GM12878 (cell line): Measurements from ENCODE around the gene ADGB. TPM values are rescaled to one million over a fixed set of nuclear protein-coding genes. Genes with fewer than 3 reads are reported as not detected.

ENCODE experiments used
- ATAC-seq: fragments of 200-7000 bp; cut with Tn5 transposase; 3 replicates; pipeline ENCODE4 v1.9.1; 2020; ENCODE audit warnings: mild to moderate bottlenecking, moderate library complexity
- BruUV-seq: library from RNA; stranded (reverse); fragments of 400-500 nt; replicated peaks from 2 replicates; lab custom pipeline; 2021; lab: Mats Ljungman, UMichigan
- CTCF ChIA-PET: fragments of 300-600 bp; sonication (Branson Sonifier 250); formaldehyde crosslinking; extraction: SDS; loops from one replicate; lab custom pipeline; 2021; ENCODE audit warnings: inconsistent platforms; lab: Yijun Ruan, JAX
- POLR2A ChIA-PET: fragments of 350-600 bp; formaldehyde crosslinking; extraction: SDS; loops from one replicate; lab custom pipeline; 2021; ENCODE audit warnings: inconsistent platforms; lab: Charles Lee
- RAD21 ChIA-PET: fragments of 300-600 bp; sonication (Branson Sonifier 250); formaldehyde crosslinking; loops from one replicate; lab custom pipeline; 2023; ENCODE audit warnings: antibody characterized with exemption; ENCODE audit not compliant: unreplicated experiment; lab: Charles Lee
- SMC1A ChIA-PET: fragments of 300-600 bp; sonication (Branson Sonifier 250); formaldehyde crosslinking; loops from one replicate; lab custom pipeline; 2023; ENCODE audit not compliant: unreplicated experiment, uncharacterized antibody; lab: Charles Lee
- DNase-seq: peaks from one replicate; pipeline ENCODE4 v3.0.0-alpha.2; 2011; ENCODE audit warnings: low read depth, low spot score
- FAIRE-seq: peaks from 3 replicates; lab custom pipeline; 2011; peaks lifted over from hg19 to GRCh38; lab: Jason Lieb, UNC
- H2AFZ ChIP-seq: 2 replicates; pipeline ENCODE4 v1.6.0; 2011; ENCODE audit warnings: low read depth, low read length, control low read depth; ENCODE audit not compliant: control insufficient read depth
- H3K27ac ChIP-seq: 2 replicates; pipeline ENCODE4 v1.5.1; 2011; ENCODE audit warnings: control low read depth; ENCODE audit not compliant: control insufficient read depth, insufficient read depth
- H3K27me3 ChIP-seq, 2 experiments: replicated peaks in 1 of 2; 2 replicates each; pipeline versions ENCODE4 v1.6.0 to v1.6.1; 2011; ENCODE audit warnings: low read length in 1 of 2; ENCODE audit not compliant: control insufficient read depth in 2 of 2, insufficient read depth in 2 of 2
- H3K36me3 ChIP-seq, 2 experiments: 2 replicates each; pipeline ENCODE4 v1.5.1; 2011; ENCODE audit warnings: low read length in 1 of 2; ENCODE audit not compliant: control insufficient read depth in 2 of 2, insufficient read depth in 2 of 2
- H3K4me1 ChIP-seq: 2 replicates; pipeline ENCODE4 v1.6.1; 2011; ENCODE audit warnings: mild to moderate bottlenecking, low read length, moderate library complexity, mixed read lengths; ENCODE audit not compliant: control insufficient read depth, insufficient read depth
- H3K4me2 ChIP-seq: 2 replicates; pipeline ENCODE4 v1.6.0; 2011; ENCODE audit warnings: control low read depth; ENCODE audit not compliant: control insufficient read depth, insufficient read depth
- H3K4me3 ChIP-seq: fragments of 200-600 bp; sonication (generic); 2 replicates; pipeline ENCODE4 v1.5.1; 2016
- H3K79me2 ChIP-seq: 2 replicates; pipeline ENCODE4 v1.6.0; 2011; ENCODE audit warnings: low read length; ENCODE audit not compliant: control insufficient read depth, insufficient read depth
- H3K9ac ChIP-seq: 2 replicates; pipeline ENCODE4 v1.8.0; 2011; ENCODE audit warnings: low read length, control low read depth, mixed read lengths; ENCODE audit not compliant: control insufficient read depth, insufficient read depth
- H3K9me3 ChIP-seq: replicated peaks from 3 replicates; pipeline ENCODE4 v1.5.1; 2011; ENCODE audit warnings: mild to moderate bottlenecking, low read length; ENCODE audit not compliant: control insufficient read depth, insufficient read depth
- H4K20me1 ChIP-seq: 2 replicates; pipeline ENCODE4 v1.6.0; 2011; ENCODE audit not compliant: control insufficient read depth, insufficient read depth
- ATF2 ChIP-seq: IDR thresholded peaks from 2 replicates; pipeline ENCODE4 v1.6.1; 2012; ENCODE audit warnings: low read length, inconsistent platforms
- CBX3 ChIP-seq: fragments of 200-600 bp; sonication (generic); IDR thresholded peaks from 2 replicates; pipeline ENCODE4 v1.6.1; 2016; ENCODE audit warnings: low read depth, borderline replicate concordance
- CUX1 ChIP-seq: IDR thresholded peaks from 2 replicates; pipeline ENCODE4 v1.6.1; 2012; ENCODE audit warnings: improper control_type of control experiment, low read depth, low read length; ENCODE audit not compliant: insufficient replicate concordance
- E2F8 ChIP-seq: fragments of 450-650 bp; IDR thresholded peaks from 2 replicates; pipeline ENCODE4 v1.6.1; 2018; ENCODE audit warnings: mild to moderate bottlenecking, low read depth, moderate library complexity; ENCODE audit not compliant: partially characterized antibody
- HCFC1 ChIP-seq: fragments of 150-350 bp; IDR thresholded peaks from 2 replicates; pipeline ENCODE4 v1.6.1; 2014; ENCODE audit warnings: low read length
- IKZF1 ChIP-seq: fragments of 450-650 bp; conservative IDR thresholded peaks from 2 replicates; pipeline ENCODE4 v1.6.1; 2017; ENCODE audit warnings: antibody characterized with exemption, mild to moderate bottlenecking
- KLF5 ChIP-seq: fragments of 450-650 bp; IDR thresholded peaks from 2 replicates; pipeline ENCODE4 v1.6.1; 2014; ENCODE audit warnings: mild to moderate bottlenecking; ENCODE audit not compliant: partially characterized antibody
- MEF2B ChIP-seq: fragments of 450-650 bp; IDR thresholded peaks from 2 replicates; pipeline ENCODE4 v1.6.1; 2018; ENCODE audit warnings: mild to moderate bottlenecking, moderate library complexity; ENCODE audit not compliant: partially characterized antibody, poor library complexity, severe bottlenecking
- RELB ChIP-seq: fragments of 450-650 bp; IDR thresholded peaks from 2 replicates; pipeline ENCODE4 v1.6.1; 2017; ENCODE audit warnings: low read depth, mild to moderate bottlenecking, moderate library complexity
- RFX5 ChIP-seq: IDR thresholded peaks from 2 replicates; pipeline ENCODE4 v1.6.1; 2011; ENCODE audit warnings: low read depth, low read length, improper control_type of control experiment
- SMC3 ChIP-seq: IDR thresholded peaks from 2 replicates; pipeline ENCODE4 v1.6.1; 2011; ENCODE audit warnings: low read length, improper control_type of control experiment, borderline replicate concordance
- TAF1 ChIP-seq: IDR thresholded peaks from 2 replicates; pipeline ENCODE4 v1.6.1; 2011; ENCODE audit warnings: mild to moderate bottlenecking, low read depth, low read length, borderline replicate concordance
- WGBS: methylation state at CpG from one replicate; pipeline ENCODE4 v1.1.6; 2016; ENCODE audit warnings: low lambda C conversion rate; ENCODE audit not compliant: insufficient replicate concordance, insufficient coverage; ENCODE audit errors: missing lambda C conversion rate; 5-methylcytosine and 5-hydroxymethylcytosine counted together
- in situ Hi-C: fragments of 300-500 bp; cut with MboI; formaldehyde crosslinking; loops from 9 replicates; pipeline ENCODE4 v1.14.3; 2018; ENCODE audit warnings: mixed read lengths
- intact Hi-C: fragments of 100-400 bp; cut with micrococcal nuclease; formaldehyde crosslinking; loops from one replicate; pipeline ENCODE4 v1.14.2; 2022; ENCODE audit not compliant: unreplicated experiment
- polyA plus RNA-seq, 11 experiments: library from polyadenylated mRNA; depleted of rRNA in 4 of 11; unstranded in 6 of 11; stranded (reverse) in 5 of 11; fragments of >200 nt; fragmentation: Nextera tagmentation in 4 of 11; fragmentation: Illumina TruSeq in 1 of 11; extraction: Ambion mirVana in 4 of 11; extraction: Trizol in 1 of 11; gene quantifications; 1 replicate in 1 of 11; 2 replicates in 10 of 11; pipeline versions ENCODE4 v1.2.1 to v1.2.3, GENCODE V29; 2011 to 2016; ENCODE audit warnings: inconsistent platforms in 2 of 11, missing spikeins in 2 of 11, low read depth in 1 of 11
- total RNA-seq, 4 experiments: library from RNA; depleted of rRNA in 3 of 4; stranded (reverse); fragments of >200 nt in 3 of 4; fragmentation: Illumina TruSeq in 1 of 4; extraction: Trizol in 1 of 4; gene quantifications; 2 replicates each; pipeline versions ENCODE4 v1.2.1 to v1.2.3, GENCODE V29; 2013 to 2021

Gene ADGB
- total and polyA plus RNA-seq, 10 of the 15 experiments (the other 5 are each of a cell fraction or from before 2014, with no cell fraction given): not detected

GRCh38 chr6:146553377-146554135 is 45.2 kb upstream of the ADGB start:
- Histone ChIP-seq H2AFZ (no peak overlapping the region), H3K79me2 (no peaks in the 10 kb centered on the region), H3K9me3 (no peaks in the 10 kb centered on the region; the same call in 2 of the 3 replicates), H3K27me3 (peaks cover 0 to 2% of the 10 kb centered on the region in 2 experiments; a peak in 2 of 4 replicates), H3K36me3 (no peaks in the 10 kb centered on the region), H4K20me1 (no peaks in the 10 kb centered on the region), H3K4me1 (no peaks in the 10 kb centered on the region), H3K9ac (no peak overlapping the region), H3K27ac (no peak overlapping the region), H3K4me3 (no peak overlapping the region), H3K4me2 (no peak overlapping the region)
- ChIA-PET SMC1A (no interaction called here), CTCF (no interaction called here), POLR2A (no interaction called here), RAD21 (no interaction called here)
- FAIRE-seq (no peak), ATAC-seq (no peak), DNase-seq (no peak)
- no TSS peak for BruUV-seq
- 62% methylated on average over 7 of the region's 7 CpGs for WGBS
- intact Hi-C loops: no loop called here
- in situ Hi-C loops: no loop called here
- no peak for TF ChIP-seq E2F8
- no peak for TF ChIP-seq MEF2B
- no peak for TF ChIP-seq CBX3
- no peak for TF ChIP-seq SMC3
- TF ChIP-seq ATF2: no peak
- TF ChIP-seq TAF1: no peak
- no peak for TF ChIP-seq RELB
- no peak for TF ChIP-seq RFX5
- no peak for TF ChIP-seq IKZF1
- TF ChIP-seq HCFC1: no peak
- TF ChIP-seq KLF5: no peak
- TF ChIP-seq CUX1: no peak
